Measurements from ENCODE around the gene CCDC73. TPM values are rescaled to one million over a fixed set of nuclear protein-coding genes. Genes with fewer than 3 reads are reported as not detected.
"Not testable (repeated sequence)": the region's sequence is repeated elsewhere in the genome, so short reads cannot be mapped to it uniquely, and the experiment has no call there.

CCDC73 gene
- total and polyA plus RNA-seq, 2 donors (not counting 1 experiment from before 2014, with no cell fraction given): 0.05 TPM; not detected in 1

DNA sequence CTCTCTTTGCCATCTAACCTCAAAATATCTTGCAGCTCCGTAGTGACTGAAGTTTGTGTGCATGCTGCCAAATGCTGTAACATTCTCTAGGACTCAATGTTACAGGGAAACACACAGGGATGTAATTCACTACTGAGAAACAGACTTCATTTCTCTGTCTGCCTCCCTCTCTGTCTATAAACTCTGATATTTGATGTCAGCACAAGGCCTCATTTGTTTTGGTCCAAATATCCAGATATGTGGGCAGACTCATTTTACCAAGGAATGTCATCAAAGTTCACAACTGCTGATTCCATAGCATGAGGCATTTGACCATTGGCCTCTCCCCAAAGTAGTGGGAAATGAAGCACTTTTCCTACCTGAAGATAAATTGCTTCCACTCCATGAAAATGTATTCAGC, 32.8 kb upstream of the CCDC73 start:
- Histone ChIP-seq H2AFZ (ENCODE audit: insufficient read depth, low read depth, low read length, poor library complexity, severe bottlenecking) (no peak overlapping the region), H4K20me1 (ENCODE audit: control insufficient read depth, insufficient read depth, low read length, poor library complexity, severe bottlenecking) (no peaks in the 10 kb centered on the region), H3K9me3 (ENCODE audit: control extremely low read depth in 1 of 3, control insufficient read depth in 2 of 3, insufficient read depth in 1 of 3, low read length in 2 of 3) (peaks cover 0 to 4% (median 0%) of the 10 kb centered on the region in 3 donors), H3K79me2 (ENCODE audit: control insufficient read depth, insufficient read depth, low read length) (no peaks in the 10 kb centered on the region), H3K27me3 (replicated peaks in 1 of 4; ENCODE audit: control extremely low read depth in 1 of 4, control insufficient read depth in 3 of 4, insufficient read depth in 4 of 4, low read length in 3 of 4) (peaks cover 0 to 16% (median 4%) of the 10 kb centered on the region in 4 experiments), H3K4me3 (ENCODE audit: control extremely low read depth in 1 of 5, extremely low read depth in 1 of 5, insufficient read depth in 1 of 5, low read depth in 2 of 5, low read length in 4 of 5) (no peak overlapping the region), H3K4me1 (ENCODE audit: control insufficient read depth in 2 of 2, insufficient read depth in 2 of 2, low read length in 2 of 2) (peaks cover 11 to 14% of the 10 kb centered on the region in 2 donors), H3K9ac (ENCODE audit: low read length) (no peak overlapping the region), H3K36me3 (replicated peaks in 1 of 2; ENCODE audit: control extremely low read depth in 1 of 2, control insufficient read depth in 1 of 2, extremely low read depth in 1 of 2, insufficient read depth in 2 of 2, low read length in 1 of 2) (no peaks in the 10 kb centered on the region), H3K4me2 (replicated peaks; ENCODE audit: low read depth, low read length, poor library complexity, severe bottlenecking) (no peak overlapping the region), H3K27ac (ENCODE audit: low read length in 2 of 2) (no peak overlapping the region)
- no peaks in the 10 kb centered on the region for H3K9me3 Mint-ChIP-seq (ENCODE audit: insufficient read depth)
- ATAC-seq (ENCODE audit: low read depth) (no peak), DNase-seq (no peak)
- peaks cover 15% of the 10 kb centered on the region for H3K27me3 Mint-ChIP-seq
- intact Hi-C loops (cut with micrococcal nuclease): no loop called here
- no peak overlapping the region for H3K27ac Mint-ChIP-seq
- POLR2A ChIA-PET: no interaction called here
- H3K4me1 Mint-ChIP-seq: peaks cover 18% of the 10 kb centered on the region
- no peak for TF ChIP-seq EZH2 (IDR thresholded peaks at IDR 0.05; ENCODE audit: borderline replicate concordance, insufficient read depth, low read depth, low read length, poor library complexity, severe bottlenecking)
- TF ChIP-seq, protein P1, sequence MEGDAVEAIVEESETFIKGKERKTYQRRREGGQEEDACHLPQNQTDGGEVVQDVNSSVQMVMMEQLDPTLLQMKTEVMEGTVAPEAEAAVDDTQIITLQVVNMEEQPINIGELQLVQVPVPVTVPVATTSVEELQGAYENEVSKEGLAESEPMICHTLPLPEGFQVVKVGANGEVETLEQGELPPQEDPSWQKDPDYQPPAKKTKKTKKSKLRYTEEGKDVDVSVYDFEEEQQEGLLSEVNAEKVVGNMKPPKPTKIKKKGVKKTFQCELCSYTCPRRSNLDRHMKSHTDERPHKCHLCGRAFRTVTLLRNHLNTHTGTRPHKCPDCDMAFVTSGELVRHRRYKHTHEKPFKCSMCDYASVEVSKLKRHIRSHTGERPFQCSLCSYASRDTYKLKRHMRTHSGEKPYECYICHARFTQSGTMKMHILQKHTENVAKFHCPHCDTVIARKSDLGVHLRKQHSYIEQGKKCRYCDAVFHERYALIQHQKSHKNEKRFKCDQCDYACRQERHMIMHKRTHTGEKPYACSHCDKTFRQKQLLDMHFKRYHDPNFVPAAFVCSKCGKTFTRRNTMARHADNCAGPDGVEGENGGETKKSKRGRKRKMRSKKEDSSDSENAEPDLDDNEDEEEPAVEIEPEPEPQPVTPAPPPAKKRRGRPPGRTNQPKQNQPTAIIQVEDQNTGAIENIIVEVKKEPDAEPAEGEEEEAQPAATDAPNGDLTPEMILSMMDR (IDR thresholded peaks at IDR 0.05): no peak
- CTCF ChIA-PET: no interaction called here
- 100% methylated on average over 1 of the region's 1 CpG for WGBS (ENCODE audit: insufficient coverage)
- no peak overlapping the region for H3K4me3 Mint-ChIP-seq

DNA sequence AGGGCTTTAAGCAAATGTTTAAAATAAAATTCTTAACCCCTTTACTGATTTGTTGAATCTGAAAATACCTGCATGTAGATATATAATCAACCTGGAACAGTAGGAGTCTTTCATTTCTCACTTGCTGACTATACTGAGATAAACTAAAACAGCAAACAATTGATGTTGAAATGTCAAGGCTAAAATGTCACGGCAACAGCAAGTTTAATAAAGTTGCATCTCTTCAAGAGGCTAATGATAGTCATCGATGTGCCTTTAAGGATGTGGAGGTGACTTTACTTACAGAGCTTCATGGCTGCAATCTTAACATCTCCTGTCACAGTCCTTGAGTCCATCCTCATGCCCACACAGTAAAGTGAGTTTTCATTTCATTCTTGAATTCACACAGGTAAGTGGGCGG, 31.7 kb upstream of the CCDC73 start:
- Mint-ChIP-seq H3K4me3 (no peak overlapping the region), H3K27me3 (peaks cover 12% of the 10 kb centered on the region), H3K4me1 (peaks cover 23% of the 10 kb centered on the region), H3K9me3 (ENCODE audit: insufficient read depth) (no peaks in the 10 kb centered on the region), H3K27ac (no peak overlapping the region)
- H3K4me3 ChIP-seq (ENCODE audit: control extremely low read depth in 1 of 5, extremely low read depth in 1 of 5, insufficient read depth in 1 of 5, low read depth in 2 of 5, low read length in 4 of 5): no peak overlapping the region
- no peaks in the 10 kb centered on the region for H4K20me1 ChIP-seq (ENCODE audit: control insufficient read depth, insufficient read depth, low read length, poor library complexity, severe bottlenecking)
- H3K79me2 ChIP-seq (ENCODE audit: control insufficient read depth, insufficient read depth, low read length): no peaks in the 10 kb centered on the region
- TF ChIP-seq, protein P1 (IDR thresholded peaks at IDR 0.05): no peak
- no peak for TF ChIP-seq EZH2 (IDR thresholded peaks at IDR 0.05; ENCODE audit: borderline replicate concordance, insufficient read depth, low read depth, low read length, poor library complexity, severe bottlenecking)
- H2AFZ ChIP-seq (ENCODE audit: insufficient read depth, low read depth, low read length, poor library complexity, severe bottlenecking): no peak overlapping the region
- DNase-seq (no peak), ATAC-seq (ENCODE audit: low read depth) (no peak)
- ChIA-PET CTCF (no interaction called here), POLR2A (no interaction called here)
- H3K4me1 ChIP-seq (ENCODE audit: control insufficient read depth in 2 of 2, insufficient read depth in 2 of 2, low read length in 2 of 2): peaks cover 11 to 14% of the 10 kb centered on the region in 2 donors
- no CpG with 5 or more reads among the region's 3 CpGs for WGBS (ENCODE audit: insufficient coverage)
- no peaks in the 10 kb centered on the region for H3K36me3 ChIP-seq (replicated peaks in 1 of 2; ENCODE audit: control extremely low read depth in 1 of 2, control insufficient read depth in 1 of 2, extremely low read depth in 1 of 2, insufficient read depth in 2 of 2, low read length in 1 of 2)
- H3K27ac ChIP-seq (ENCODE audit: low read length in 2 of 2): no peak overlapping the region
- no peak overlapping the region for H3K4me2 ChIP-seq (replicated peaks; ENCODE audit: low read depth, low read length, poor library complexity, severe bottlenecking)
- H3K9me3 ChIP-seq (ENCODE audit: control extremely low read depth in 1 of 3, control insufficient read depth in 2 of 3, insufficient read depth in 1 of 3, low read length in 2 of 3): peaks cover 0 to 4% (median 0%) of the 10 kb centered on the region in 3 donors
- H3K9ac ChIP-seq (ENCODE audit: low read length): no peak overlapping the region
- peaks cover 0 to 16% (median 4%) of the 10 kb centered on the region in 4 experiments for H3K27me3 ChIP-seq (replicated peaks in 1 of 4; ENCODE audit: control extremely low read depth in 1 of 4, control insufficient read depth in 3 of 4, insufficient read depth in 4 of 4, low read length in 3 of 4)
- intact Hi-C loops (cut with micrococcal nuclease): no loop called here

DNA sequence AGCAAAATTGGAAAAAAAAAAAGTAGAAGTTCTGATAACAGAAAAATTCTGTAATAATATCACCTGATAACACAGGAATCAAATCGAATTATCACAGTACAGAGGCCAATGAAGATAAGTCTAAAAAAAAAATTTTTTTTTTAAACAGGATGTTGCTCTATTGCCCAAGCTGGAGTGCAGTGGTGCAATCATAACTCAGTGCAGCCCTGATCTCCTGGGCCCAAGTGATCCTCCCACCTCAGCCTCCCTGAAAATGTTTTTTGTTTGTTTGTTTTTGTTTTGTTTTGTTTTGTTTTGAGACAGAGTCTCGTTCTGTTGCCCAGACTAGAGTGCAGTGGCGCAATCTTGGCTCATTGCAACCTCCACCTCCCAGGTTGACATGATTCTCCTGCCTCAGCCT, 29.2 kb upstream of the CCDC73 start:
- H3K4me1 Mint-ChIP-seq; ATAC-seq (ENCODE audit: low read depth); H3K4me1 ChIP-seq (ENCODE audit: control insufficient read depth in 2 of 2, insufficient read depth in 2 of 2, low read length in 2 of 2); H3K4me2 ChIP-seq (replicated peaks; ENCODE audit: low read depth, low read length, poor library complexity, severe bottlenecking); H3K79me2 ChIP-seq (ENCODE audit: control insufficient read depth, insufficient read depth, low read length); H3K36me3 ChIP-seq (replicated peaks in 1 of 2; ENCODE audit: control extremely low read depth in 1 of 2, control insufficient read depth in 1 of 2, extremely low read depth in 1 of 2, insufficient read depth in 2 of 2, low read length in 1 of 2); H3K4me3 ChIP-seq (ENCODE audit: control extremely low read depth in 1 of 5, extremely low read depth in 1 of 5, insufficient read depth in 1 of 5, low read depth in 2 of 5, low read length in 4 of 5); H3K9ac ChIP-seq (ENCODE audit: low read length); H3K27me3 Mint-ChIP-seq; H3K9me3 Mint-ChIP-seq (ENCODE audit: insufficient read depth); H4K20me1 ChIP-seq (ENCODE audit: control insufficient read depth, insufficient read depth, low read length, poor library complexity, severe bottlenecking); H3K9me3 ChIP-seq (ENCODE audit: control extremely low read depth in 1 of 3, control insufficient read depth in 2 of 3, insufficient read depth in 1 of 3, low read length in 2 of 3); H3K27me3 ChIP-seq (replicated peaks in 1 of 4; ENCODE audit: control extremely low read depth in 1 of 4, control insufficient read depth in 3 of 4, insufficient read depth in 4 of 4, low read length in 3 of 4); intact Hi-C loops (cut with micrococcal nuclease); POLR2A ChIA-PET; H3K4me3 Mint-ChIP-seq; H3K27ac Mint-ChIP-seq; H2AFZ ChIP-seq (ENCODE audit: insufficient read depth, low read depth, low read length, poor library complexity, severe bottlenecking); DNase-seq; H3K27ac ChIP-seq (ENCODE audit: low read length in 2 of 2): not testable (repeated sequence)
- CTCF ChIA-PET: interaction anchor here (2.1 kb wide), 1 partner anchor 15 kb away, joined by 6 read pairs; no protein-coding TSS in a partner anchor
- no CpG with 5 or more reads among the region's 3 CpGs for WGBS (ENCODE audit: insufficient coverage)

Data from B cell (primary cell).